ENCODE measurements around the gene CNOT11.

DNA sequence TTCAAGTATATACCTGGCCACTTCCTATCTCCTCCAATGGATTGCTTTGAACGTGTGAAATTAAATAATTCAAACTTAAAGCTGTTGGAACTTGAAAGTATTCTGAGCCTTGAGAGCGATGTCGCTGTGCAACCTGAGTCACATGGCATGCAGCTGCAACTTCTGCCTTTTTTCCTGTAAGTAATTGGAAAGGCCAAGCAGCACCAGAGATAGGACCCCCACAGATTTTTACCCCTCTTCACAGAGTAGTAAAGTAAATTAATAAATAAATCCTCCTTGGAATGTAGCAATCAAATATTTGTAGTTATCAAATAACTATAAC is 59.0 kb downstream of the CNOT11 start:
- TF ChIP-seq, protein P1, sequence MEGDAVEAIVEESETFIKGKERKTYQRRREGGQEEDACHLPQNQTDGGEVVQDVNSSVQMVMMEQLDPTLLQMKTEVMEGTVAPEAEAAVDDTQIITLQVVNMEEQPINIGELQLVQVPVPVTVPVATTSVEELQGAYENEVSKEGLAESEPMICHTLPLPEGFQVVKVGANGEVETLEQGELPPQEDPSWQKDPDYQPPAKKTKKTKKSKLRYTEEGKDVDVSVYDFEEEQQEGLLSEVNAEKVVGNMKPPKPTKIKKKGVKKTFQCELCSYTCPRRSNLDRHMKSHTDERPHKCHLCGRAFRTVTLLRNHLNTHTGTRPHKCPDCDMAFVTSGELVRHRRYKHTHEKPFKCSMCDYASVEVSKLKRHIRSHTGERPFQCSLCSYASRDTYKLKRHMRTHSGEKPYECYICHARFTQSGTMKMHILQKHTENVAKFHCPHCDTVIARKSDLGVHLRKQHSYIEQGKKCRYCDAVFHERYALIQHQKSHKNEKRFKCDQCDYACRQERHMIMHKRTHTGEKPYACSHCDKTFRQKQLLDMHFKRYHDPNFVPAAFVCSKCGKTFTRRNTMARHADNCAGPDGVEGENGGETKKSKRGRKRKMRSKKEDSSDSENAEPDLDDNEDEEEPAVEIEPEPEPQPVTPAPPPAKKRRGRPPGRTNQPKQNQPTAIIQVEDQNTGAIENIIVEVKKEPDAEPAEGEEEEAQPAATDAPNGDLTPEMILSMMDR (conservative IDR thresholded peaks at IDR 0.05) = no peak
- TF ChIP-seq ZFX (IDR thresholded peaks at IDR 0.05) = no peak
